ENCODE measurements around the gene CLEC1A.

Gene CLEC1A

DNA sequence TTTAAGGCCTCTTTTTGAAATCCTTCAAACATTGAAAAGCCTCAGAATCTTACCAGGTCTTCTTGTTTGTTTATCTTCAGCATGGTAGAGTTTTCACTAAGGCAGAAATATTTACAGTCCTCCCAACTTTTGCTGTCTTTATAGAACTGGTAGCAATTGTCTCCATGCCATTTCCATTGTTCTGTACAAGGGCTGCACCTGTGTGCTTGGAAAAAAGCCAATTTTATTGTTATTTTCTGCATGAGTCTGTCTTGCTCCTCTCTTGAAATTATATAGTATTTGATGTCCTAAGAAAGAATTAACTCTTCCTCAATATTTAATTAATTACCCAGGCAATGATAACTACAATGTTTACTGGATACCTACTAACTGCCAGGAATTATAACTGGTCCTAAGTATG lies 23.3 kb downstream of the CLEC1A start:
- no peak overlapping the region for H3K4me3 ChIP-seq (ENCODE audit: low read depth in 1 of 2, low read length in 1 of 2)
- no peak for TF ChIP-seq CTCF (IDR thresholded peaks at IDR 0.05)
- no peaks in the 10 kb centered on the region for H3K27me3 ChIP-seq
- H3K9me3 ChIP-seq = no peaks in the 10 kb centered on the region
- H3K4me1 ChIP-seq (ENCODE audit: control insufficient read depth in 1 of 2, insufficient read depth in 1 of 2, low read depth in 1 of 2, low read length in 1 of 2) = peaks cover 17 to 21% of the 10 kb centered on the region in 2 experiments
- no peak overlapping the region for H3K27ac ChIP-seq
- no peaks in the 10 kb centered on the region for H3K36me3 ChIP-seq

- Histone ChIP-seq H3K36me3 (no peaks in the 10 kb centered on the region), H3K4me1 (ENCODE audit: control insufficient read depth in 1 of 2, insufficient read depth in 1 of 2, low read depth in 1 of 2, low read length in 1 of 2) (peaks cover 28 to 31% of the 10 kb centered on the region in 2 experiments), H3K27me3 (no peaks in the 10 kb centered on the region), H3K27ac (peak overlapping the region; percentile 94), H3K4me3 (ENCODE audit: low read depth in 1 of 2, low read length in 1 of 2) (no peak overlapping the region), H3K9me3 (no peaks in the 10 kb centered on the region)
- TF ChIP-seq CTCF (IDR thresholded peaks at IDR 0.05) = no peak
These were observed 25.5 kb downstream of the CLEC1A start for GRCh38 chr12:10073261-10073660.

DNA sequence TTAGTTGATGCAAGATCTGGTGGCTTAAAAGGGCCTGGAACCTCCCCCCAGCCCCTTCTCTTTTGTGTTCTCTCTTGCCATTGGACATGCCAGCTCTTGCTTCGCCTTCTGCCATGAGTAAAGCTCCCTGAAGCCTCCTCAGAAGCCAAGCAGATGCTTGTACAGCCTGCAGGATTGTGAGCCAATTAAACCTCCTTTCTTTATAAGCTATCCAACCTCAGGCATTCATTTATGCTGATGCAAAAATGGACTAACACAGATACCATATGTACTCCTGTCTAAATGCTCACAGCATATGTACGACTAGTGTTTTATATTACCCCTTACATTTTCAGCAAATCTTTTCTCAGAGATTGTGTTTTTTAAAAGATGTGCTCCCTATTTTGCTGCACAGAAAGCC lies 26.7 kb downstream of the CLEC1A start:
- Histone ChIP-seq H3K9me3 (no peaks in the 10 kb centered on the region), H3K4me1 (ENCODE audit: control insufficient read depth in 1 of 2, insufficient read depth in 1 of 2, low read depth in 1 of 2, low read length in 1 of 2) (peaks cover 39 to 42% of the 10 kb centered on the region in 2 experiments), H3K36me3 (no peaks in the 10 kb centered on the region), H3K27ac (peak overlapping the region; percentile 94), H3K27me3 (no peaks in the 10 kb centered on the region), H3K4me3 (ENCODE audit: low read depth in 1 of 2, low read length in 1 of 2) (no peak overlapping the region)
- TF ChIP-seq CTCF (IDR thresholded peaks at IDR 0.05) = no peak

DNA sequence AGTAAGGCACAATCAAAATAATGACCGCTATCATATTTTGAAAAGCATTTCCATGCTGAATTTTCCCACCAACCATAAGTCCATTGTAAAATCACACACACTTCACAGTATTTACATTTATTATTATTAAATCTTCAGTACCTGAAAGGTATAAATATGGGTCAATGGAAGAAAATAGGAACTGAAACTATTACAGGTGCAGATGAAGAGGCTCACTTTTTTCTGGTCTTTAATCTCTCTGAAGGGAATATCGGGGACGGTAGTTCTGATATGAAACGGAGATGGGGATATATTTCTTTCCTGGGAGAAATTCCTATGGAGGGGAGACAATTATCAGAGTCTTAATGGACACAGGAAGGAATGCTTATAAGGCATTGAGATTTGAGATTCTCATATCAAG lies 28.4 kb downstream of the CLEC1A start:
- H3K27me3 ChIP-seq = no peaks in the 10 kb centered on the region
- H3K27ac ChIP-seq = peak overlapping the region; percentile 94
- no peak for TF ChIP-seq CTCF (IDR thresholded peaks at IDR 0.05)
- no peaks in the 10 kb centered on the region for H3K9me3 ChIP-seq
- peaks cover 57 to 60% of the 10 kb centered on the region in 2 experiments for H3K4me1 ChIP-seq (ENCODE audit: control insufficient read depth in 1 of 2, insufficient read depth in 1 of 2, low read depth in 1 of 2, low read length in 1 of 2)
- peak overlapping the region in 1 of 2 experiments; percentile 21 for H3K4me3 ChIP-seq (ENCODE audit: low read depth in 1 of 2, low read length in 1 of 2)
- H3K36me3 ChIP-seq = no peaks in the 10 kb centered on the region

DNA sequence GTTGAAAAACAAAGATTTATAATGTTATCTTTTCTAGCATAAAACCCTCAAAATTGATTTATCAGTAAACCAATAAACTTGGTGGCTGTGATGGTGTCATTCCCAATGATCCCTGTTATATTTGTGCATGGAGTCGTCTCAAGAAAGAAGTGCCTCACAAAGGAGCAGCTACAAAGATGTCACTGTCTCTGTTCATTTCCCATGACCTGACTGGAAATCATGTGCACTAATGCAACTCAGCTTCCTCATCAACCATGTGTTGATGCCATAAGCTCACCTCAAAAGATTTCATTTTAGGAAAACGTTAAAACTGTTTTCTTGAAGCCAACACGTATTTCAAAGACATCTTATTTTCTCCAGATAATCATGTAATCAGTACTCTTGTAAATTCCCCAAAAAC lies 28.8 kb downstream of the CLEC1A start:
- H3K36me3 ChIP-seq = no peaks in the 10 kb centered on the region
- no peaks in the 10 kb centered on the region for H3K27me3 ChIP-seq
- peaks cover 61 to 64% of the 10 kb centered on the region in 2 experiments for H3K4me1 ChIP-seq (ENCODE audit: control insufficient read depth in 1 of 2, insufficient read depth in 1 of 2, low read depth in 1 of 2, low read length in 1 of 2)
- no peaks in the 10 kb centered on the region for H3K9me3 ChIP-seq
- peak overlapping the region; percentile 21 to 46 for H3K4me3 ChIP-seq (ENCODE audit: low read depth in 1 of 2, low read length in 1 of 2)
- peak overlapping the region; percentile 94 for H3K27ac ChIP-seq
- no peak for TF ChIP-seq CTCF (IDR thresholded peaks at IDR 0.05)

GRCh38 chr12:10069099-10069498 lies 29.7 kb downstream of the CLEC1A start:
- TF ChIP-seq CTCF (IDR thresholded peaks at IDR 0.05) = no peak
- H3K9me3 ChIP-seq = no peaks in the 10 kb centered on the region
- peak overlapping the region; percentile 44 to 46 for H3K4me3 ChIP-seq (ENCODE audit: low read depth in 1 of 2, low read length in 1 of 2)
- H3K27ac ChIP-seq = peak overlapping the region; percentile 94
- peaks cover 67 to 69% of the 10 kb centered on the region in 2 experiments for H3K4me1 ChIP-seq (ENCODE audit: control insufficient read depth in 1 of 2, insufficient read depth in 1 of 2, low read depth in 1 of 2, low read length in 1 of 2)
- no peaks in the 10 kb centered on the region for H3K36me3 ChIP-seq
- H3K27me3 ChIP-seq = no peaks in the 10 kb centered on the region

All from neutrophil (primary cell).